Small intestine (tissue), 7 donors: ENCODE measurements around the gene STAT3. TPM values are rescaled to one million over a fixed set of nuclear protein-coding genes. Genes with fewer than 3 reads are reported as not detected.
A peak's percentile ranks its signal among the peaks of the same experiment; 100 is the strongest.

Experiments used
- DNase-seq, 2 donors: peaks; one replicate each; pipeline versions ENCODE4 v3.0.0 to v3.0.0-alpha.2; 2013
- FAIRE-seq: peaks from 2 replicates; lab custom pipeline; 2012; peaks lifted over from hg19 to GRCh38; lab: Jason Lieb, UNC
- H3K27ac ChIP-seq, 3 donors: one replicate each; pipeline ENCODE4 v1.5.1; 2013; ENCODE audit warnings: low read length in 2 of 3, mild to moderate bottlenecking in 2 of 3, control low read depth in 1 of 3, inconsistent platforms in 1 of 3, low read depth in 1 of 3, moderate library complexity in 1 of 3
- H3K27me3 ChIP-seq, 3 donors: one replicate each; pipeline ENCODE4 v1.6.1; 2013; ENCODE audit warnings: low read length in 3 of 3, inconsistent platforms in 1 of 3; ENCODE audit not compliant: control insufficient read depth in 3 of 3, insufficient read depth in 3 of 3
- H3K36me3 ChIP-seq, 3 donors: one replicate each; pipeline ENCODE4 v1.6.1; 2013; ENCODE audit warnings: low read length in 3 of 3, inconsistent platforms in 1 of 3, low read depth in 1 of 3, mild to moderate bottlenecking in 1 of 3, moderate library complexity in 1 of 3; ENCODE audit not compliant: control insufficient read depth in 3 of 3, insufficient read depth in 2 of 3
- H3K4me1 ChIP-seq, 3 donors: one replicate each; pipeline ENCODE4 v1.6.1; 2013; ENCODE audit warnings: low read length in 2 of 3, inconsistent platforms in 1 of 3, low read depth in 1 of 3, mild to moderate bottlenecking in 1 of 3, moderate library complexity in 1 of 3; ENCODE audit not compliant: control insufficient read depth in 3 of 3, insufficient read depth in 2 of 3
- H3K4me3 ChIP-seq, 3 donors: one replicate each; pipeline ENCODE4 v1.5.1; 2013; ENCODE audit warnings: low read length in 3 of 3, control low read depth in 1 of 3, inconsistent platforms in 1 of 3, low read depth in 1 of 3, mild to moderate bottlenecking in 1 of 3, moderate library complexity in 1 of 3
- H3K9me3 ChIP-seq, 2 donors: one replicate each; pipeline ENCODE4 v1.6.1; 2013; ENCODE audit warnings: low read depth in 1 of 2, low read length in 1 of 2; ENCODE audit not compliant: control insufficient read depth in 2 of 2, insufficient read depth in 1 of 2
- WGBS, 3 donors: extraction: QIAGEN DNeasy Blood & Tissue Kit; methylation state at CpG; one replicate each; pipeline ENCODE4 v1.1.7; 2013; 5-methylcytosine and 5-hydroxymethylcytosine counted together
- polyA plus RNA-seq, 4 donors: library from polyadenylated mRNA; stranded (reverse) in 3 of 4; unstranded in 1 of 4; fragments of 200-250 nt in 3 of 4; fragments of 120-200 nt in 1 of 4; gene quantifications; one replicate each; pipeline versions ENCODE4 v1.2.1 to v1.2.3, GENCODE V29; 2013
- donor health status: healthy with polysubstance abuse.
- donor health status: control.
- donor health status: control.
- donor health status: Bipolar disorder and iron deficiency.
- donor health status: healthy.

Gene STAT3
- polyA plus RNA-seq, 4 donors, result 49.0 to 132 (median 66.1) TPM

DNA sequence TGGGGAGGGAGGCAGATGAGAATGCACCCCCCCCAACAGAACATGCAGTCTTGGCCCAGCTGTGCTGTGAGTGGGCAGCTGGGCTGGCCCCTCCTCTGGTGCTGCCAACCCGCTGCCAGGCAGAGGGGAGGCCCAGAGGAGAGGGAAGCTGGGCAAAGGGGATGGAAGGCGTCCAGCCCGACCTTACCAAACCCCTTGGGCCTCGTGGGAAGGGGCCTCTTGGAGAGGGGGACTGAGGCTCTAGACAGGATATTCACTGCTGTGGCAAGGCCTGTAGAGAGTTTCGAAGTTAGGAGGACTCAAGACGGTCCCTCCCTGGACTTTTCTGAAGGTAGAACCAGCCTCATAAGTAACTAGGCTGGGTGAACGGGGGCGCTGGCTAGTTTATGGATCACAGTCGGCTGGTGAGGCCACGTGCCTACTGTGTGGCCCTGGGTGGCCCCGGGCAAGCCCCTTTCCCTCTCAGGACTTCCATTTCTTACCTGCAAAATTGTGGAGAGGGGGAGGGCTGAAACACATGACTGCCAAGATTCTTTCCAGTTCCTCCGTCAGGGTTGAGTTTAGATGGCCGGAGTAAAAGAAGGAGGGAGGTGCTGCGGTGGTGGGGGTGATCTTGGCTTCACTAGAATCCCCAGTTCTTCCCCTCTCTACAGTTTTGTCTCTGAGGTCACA lies 100.8 kb downstream of the STAT3 start:
- 31 to 55% (median 52%) methylated on average over 13 to 14 of the region's 14 CpGs for WGBS, 3 donors
- peaks cover 0 to 23% (median 8%) of the 10 kb centered on the region in 3 donors for H3K4me1 ChIP-seq
- FAIRE-seq (no peak), DNase-seq (no peak)
- no peaks in the 10 kb centered on the region for H3K27me3 ChIP-seq
- H3K9me3 ChIP-seq, result no peaks in the 10 kb centered on the region
- peak overlapping the region in 1 of 3 donors; percentile 82 for H3K27ac ChIP-seq
- peaks cover 0 to 7% (median 0%) of the 10 kb centered on the region in 3 donors for H3K36me3 ChIP-seq
- H3K4me3 ChIP-seq, result peak overlapping the region; percentile 49 to 67 (median 57)

DNA sequence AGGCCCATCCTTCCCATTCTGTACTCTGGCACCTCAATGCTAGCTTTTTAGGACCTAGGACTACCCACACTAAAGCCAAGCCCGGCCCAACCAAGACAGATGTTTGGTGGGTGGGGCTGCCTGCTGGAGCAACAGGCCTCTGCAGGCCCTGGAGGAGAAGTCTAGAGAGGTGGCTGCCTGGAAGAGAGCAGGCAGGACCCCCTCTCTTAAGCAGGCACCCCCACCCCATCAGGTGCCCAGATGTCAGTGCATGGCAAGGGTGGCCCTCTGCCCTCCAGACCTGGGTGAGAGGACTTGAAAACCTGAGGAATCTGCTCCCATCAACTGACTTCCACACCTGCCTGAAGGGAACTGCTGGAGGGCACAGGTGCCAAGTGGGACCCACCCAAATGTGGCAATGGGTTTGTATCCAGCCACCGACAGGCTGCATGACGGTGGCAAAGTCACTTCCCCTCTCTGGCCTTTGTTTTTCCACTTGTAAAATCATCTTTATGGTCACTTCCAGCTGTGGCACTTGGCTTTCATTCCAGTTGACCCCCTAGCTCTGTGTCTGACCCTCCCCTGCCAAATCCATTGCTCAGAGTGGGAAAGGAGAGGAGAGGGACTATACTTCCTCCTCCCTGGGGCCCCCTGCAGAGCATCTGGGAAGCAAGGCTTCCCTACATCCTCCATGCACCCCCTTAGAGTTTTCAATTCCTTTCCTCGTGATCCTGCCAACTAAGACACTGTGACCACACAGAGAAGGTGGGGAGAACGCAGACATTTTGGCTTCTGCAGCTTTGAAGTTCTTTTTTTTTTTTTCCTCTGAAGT lies 101.6 kb downstream of the STAT3 start:
- Histone ChIP-seq H3K27ac (peak overlapping the region in 1 of 3 donors; percentile 45), H3K4me3 (no peak overlapping the region), H3K4me1 (peaks cover 0 to 23% (median 8%) of the 10 kb centered on the region in 3 donors), H3K36me3 (no peaks in the 10 kb centered on the region), H3K9me3 (no peaks in the 10 kb centered on the region), H3K27me3 (no peaks in the 10 kb centered on the region)
- FAIRE-seq, result no peak
- 45 to 59% (median 49%) methylated on average over 5 of the region's 5 CpGs for WGBS, 3 donors
- no peak for DNase-seq

DNA sequence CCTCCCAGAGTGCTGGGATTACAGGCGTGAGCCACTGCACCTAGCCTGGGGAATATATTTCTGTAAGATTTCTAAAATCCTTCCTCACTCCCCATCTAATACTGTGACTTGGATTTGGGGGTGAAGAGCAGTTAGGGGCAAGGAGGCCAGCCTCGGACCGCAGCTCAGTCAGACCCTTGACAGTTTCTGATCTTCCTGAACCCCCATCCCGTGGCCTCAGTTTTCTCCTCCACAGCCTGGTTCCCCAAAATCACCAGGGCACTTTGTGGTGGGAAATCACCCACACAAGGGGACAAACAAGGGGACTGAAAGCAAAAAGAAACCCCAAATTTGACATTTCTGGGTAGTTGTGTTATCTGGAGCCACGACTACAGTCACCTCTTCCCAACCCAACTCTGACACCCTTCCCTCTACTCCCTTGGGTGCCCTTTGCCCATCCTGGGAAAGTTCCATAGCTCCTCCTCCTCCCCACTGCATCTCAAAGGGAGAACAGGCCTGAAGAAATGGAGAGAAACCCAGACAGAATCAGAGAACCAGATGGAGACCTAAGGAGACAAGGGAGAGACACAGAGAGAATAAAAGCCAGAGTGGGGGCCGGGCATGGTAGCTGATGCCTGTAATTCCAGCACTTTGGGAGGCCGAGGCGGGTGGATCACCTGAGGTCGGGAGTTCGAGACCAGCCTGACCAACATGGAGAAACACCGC lies 102.7 kb downstream of the STAT3 start:
- peaks cover 0 to 23% (median 8%) of the 10 kb centered on the region in 3 donors for H3K4me1 ChIP-seq
- H3K4me3 ChIP-seq, result no peak overlapping the region
- DNase-seq, result peak in 1 of 2 donors; percentile 22
- H3K9me3 ChIP-seq, result no peaks in the 10 kb centered on the region
- no peaks in the 10 kb centered on the region for H3K36me3 ChIP-seq
- 88 to 90% (median 90%) methylated on average over 11 of the region's 11 CpGs for WGBS, 3 donors
- no peak overlapping the region for H3K27ac ChIP-seq
- FAIRE-seq, result no peak
- no peaks in the 10 kb centered on the region for H3K27me3 ChIP-seq

GRCh38 chr17:42284566-42284965 lies 103.7 kb downstream of the STAT3 start:
- Histone ChIP-seq H3K27ac (no peak overlapping the region), H3K9me3 (no peaks in the 10 kb centered on the region), H3K4me3 (no peak overlapping the region), H3K4me1 (peaks cover 0 to 23% (median 6%) of the 10 kb centered on the region in 3 donors), H3K36me3 (no peaks in the 10 kb centered on the region), H3K27me3 (no peaks in the 10 kb centered on the region)
- 88 to 94% (median 90%) methylated on average over 7 of the region's 7 CpGs for WGBS, 3 donors
- no peak for DNase-seq
- FAIRE-seq, result no peak

DNA sequence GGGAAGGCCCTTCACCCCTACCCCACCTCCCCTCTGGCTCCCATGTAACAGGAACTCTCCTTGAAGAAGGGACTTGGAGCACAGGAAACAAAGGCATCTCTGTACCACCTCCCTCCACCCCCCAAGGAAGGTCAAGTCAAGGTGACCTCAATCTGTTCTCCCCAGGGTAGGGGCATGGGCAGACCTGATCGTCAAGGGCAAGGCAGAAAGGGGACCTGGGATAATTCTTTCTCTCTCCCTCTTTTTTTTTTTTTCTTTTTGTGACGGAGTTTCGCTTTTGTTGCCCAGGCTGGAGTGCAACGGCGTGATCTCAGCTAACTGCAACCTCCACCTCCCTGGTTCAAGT lies 104.2 kb downstream of the STAT3 start:
- no peak overlapping the region for H3K27ac ChIP-seq
- H3K4me3 ChIP-seq, result no peak overlapping the region
- H3K4me1 ChIP-seq, result peaks cover 0 to 23% (median 5%) of the 10 kb centered on the region in 3 donors
- H3K9me3 ChIP-seq, result no peaks in the 10 kb centered on the region
- no peak for DNase-seq
- H3K27me3 ChIP-seq, result no peaks in the 10 kb centered on the region
- no peaks in the 10 kb centered on the region for H3K36me3 ChIP-seq
- WGBS, 3 donors, result 89 to 94% (median 91%) methylated on average over 5 of the region's 5 CpGs
- FAIRE-seq, result no peak

DNA sequence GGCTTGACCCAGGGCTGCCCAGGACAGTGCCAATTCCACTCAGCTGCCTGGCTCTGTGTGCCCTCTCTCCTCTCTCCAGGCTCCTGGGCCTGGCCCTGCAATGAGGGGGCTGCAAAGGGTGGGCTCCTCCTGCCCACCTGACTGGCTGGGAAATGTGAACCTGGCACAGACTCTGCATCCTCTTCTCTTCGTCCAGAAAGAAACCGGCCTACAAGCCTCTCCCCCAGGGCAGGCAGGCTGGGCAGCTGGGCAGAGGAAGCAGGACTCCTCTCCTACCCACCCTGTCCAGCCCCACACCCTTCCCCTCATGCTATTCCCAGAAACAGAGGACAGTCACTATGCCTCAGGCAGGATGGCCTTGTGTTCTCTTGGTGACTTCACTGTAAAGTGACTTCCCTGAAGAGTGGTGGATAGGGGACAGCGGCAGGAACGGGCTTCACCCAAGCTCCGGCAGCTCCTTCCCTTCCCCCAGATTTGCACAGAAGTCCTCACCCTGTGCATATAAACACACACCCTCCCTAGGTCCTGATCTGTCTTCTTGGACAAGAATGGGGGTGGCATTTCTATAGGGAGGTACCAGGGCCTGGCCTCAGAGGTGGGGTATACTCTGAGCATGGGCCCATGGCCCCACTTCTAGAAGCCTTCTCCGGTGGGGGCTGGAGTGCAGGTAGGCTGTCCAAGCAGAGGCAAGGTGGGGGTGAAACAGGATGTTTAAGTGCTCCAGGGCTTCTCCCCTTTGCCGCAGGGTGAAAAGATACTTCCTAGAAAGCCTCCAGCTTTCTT lies 104.8 kb downstream of the STAT3 start:
- H3K27me3 ChIP-seq, result no peaks in the 10 kb centered on the region
- no peak overlapping the region for H3K27ac ChIP-seq
- H3K9me3 ChIP-seq, result no peaks in the 10 kb centered on the region
- peaks cover 0 to 20% (median 5%) of the 10 kb centered on the region in 3 donors for H3K4me1 ChIP-seq
- DNase-seq (no peak), FAIRE-seq (no peak)
- 89 to 97% (median 90%) methylated on average over 7 of the region's 7 CpGs for WGBS, 3 donors
- H3K4me3 ChIP-seq, result no peak overlapping the region
- no peaks in the 10 kb centered on the region for H3K36me3 ChIP-seq

GRCh38 chr17:42282478-42283080 lies 105.7 kb downstream of the STAT3 start:
- DNase-seq (no peak), FAIRE-seq (no peak)
- Histone ChIP-seq H3K27me3 (no peaks in the 10 kb centered on the region), H3K27ac (no peak overlapping the region), H3K9me3 (no peaks in the 10 kb centered on the region), H3K36me3 (no peaks in the 10 kb centered on the region), H3K4me1 (peaks cover 0 to 15% (median 5%) of the 10 kb centered on the region in 3 donors), H3K4me3 (no peak overlapping the region)
- 90 to 95% (median 93%) methylated on average over 6 of the region's 6 CpGs for WGBS, 3 donors
